H1 (cell line): ENCODE results near the gene SCAMP2. TPM values are rescaled to one million over a fixed set of nuclear protein-coding genes. Genes with fewer than 3 reads are reported as not detected.
A peak's percentile ranks its signal among the peaks of the same experiment; 100 is the strongest.

Experiments used
- CHD7 ChIP-seq: fragments of 300-600 bp; sonication (generic); IDR thresholded peaks from 2 replicates; pipeline ENCODE4 v1.7.1; 2012; ENCODE audit warnings: low read length, moderate library complexity, mild to moderate bottlenecking, inconsistent platforms; ENCODE audit not compliant: insufficient replicate concordance
- HDAC2 ChIP-seq, 2 experiments: fragments of 300-600 bp in 1 of 2; sonication (generic) in 1 of 2; IDR thresholded peaks; 2 replicates each; pipeline ENCODE4 v1.6.1; 2011 to 2012; ENCODE audit warnings: low read depth in 2 of 2, low read length in 2 of 2, mild to moderate bottlenecking in 2 of 2, moderate library complexity in 2 of 2, borderline replicate concordance in 1 of 2, inconsistent platforms in 1 of 2
- KDM4A ChIP-seq: IDR thresholded peaks from one replicate; pipeline ENCODE4 v1.7.1; 2012; ENCODE audit warnings: low read depth, mild to moderate bottlenecking, moderate library complexity, low read length, inconsistent platforms; ENCODE audit not compliant: severe bottlenecking
- POLR2A ChIP-seq, 2 experiments: IDR thresholded peaks; 1 replicate in 1 of 2; 2 replicates in 1 of 2; pipeline ENCODE4 v1.6.1; 2011; ENCODE audit warnings: low read depth in 2 of 2, low read length in 2 of 2, mild to moderate bottlenecking in 2 of 2; ENCODE audit errors: control extremely low read depth in 1 of 2
- RAD21 ChIP-seq, 2 experiments: IDR thresholded peaks in 1 of 2; conservative IDR thresholded peaks in 1 of 2; 2 replicates each; pipeline ENCODE4 v1.6.1; 2011; ENCODE audit warnings: low read depth in 2 of 2, low read length in 2 of 2, improper control_type of control experiment in 1 of 2, inconsistent platforms in 1 of 2, mild to moderate bottlenecking in 1 of 2, moderate library complexity in 1 of 2
- RBBP5 ChIP-seq: IDR thresholded peaks from 2 replicates; pipeline ENCODE4 v1.7.1; 2012; ENCODE audit warnings: low read depth, mild to moderate bottlenecking, inconsistent platforms, low read length, moderate library complexity, borderline replicate concordance
- SP1 ChIP-seq: IDR thresholded peaks from 2 replicates; pipeline ENCODE4 v1.6.1; 2011; ENCODE audit warnings: low read depth, low read length
- TAF1 ChIP-seq: IDR thresholded peaks from 2 replicates; pipeline ENCODE4 v1.6.1; 2011; ENCODE audit warnings: mild to moderate bottlenecking, low read depth, low read length
- polyA plus RNA-seq, 7 experiments: library from polyadenylated mRNA; depleted of rRNA in 3 of 7; stranded (reverse) in 5 of 7; unstranded in 2 of 7; fragments of >200 nt in 5 of 7; fragments of 200-250 nt in 2 of 7; gene quantifications; 1 replicate in 5 of 7; 2 replicates in 1 of 7; 4 replicates in 1 of 7; pipeline versions ENCODE4 v1.2.1 to v1.2.3, GENCODE V29; 2011 to 2013; ENCODE audit warnings: missing spikeins in 2 of 7, mixed read lengths in 2 of 7
- total RNA-seq: library from RNA; stranded (reverse); fragmentation: NEBNext Ultra II Directional; extraction: Animal tissue kit (Norgen Biotek cat#: 25700); gene quantifications from 2 replicates; pipeline ENCODE4 v1.2.1, GENCODE V29; 2021

The SCAMP2 gene
- total and polyA plus RNA-seq, 2 of the 8 experiments (the other 6 are each of a cell fraction or from before 2014, with no cell fraction given), result 41.7 to 131 TPM

GRCh38 chr15:74842581-74843444 lies 30.4 kb downstream of the SCAMP2 start, which contains the start of gene ULK3 (continued):
- TF ChIP-seq KDM4A (peak; percentile 87), HDAC2 (IDR thresholded peaks at IDR 0.05; ENCODE audit: borderline replicate concordance in 1 of 2, low read depth in 2 of 2, low read length in 2 of 2) (0 out of 4 replicates have a peak, but pooled peaks of 1 of the 2 experiments have one; percentile 66), SP1 (peak; percentile 42; the same call in 1 of the 2 replicates), RBBP5 (no peak), TAF1 (peak; percentile 80), POLR2A (IDR thresholded peaks at IDR 0.05; ENCODE audit: control extremely low read depth in 1 of 2, low read depth in 2 of 2, low read length in 2 of 2) (peak in 1 of 2 experiments; percentile 54; a peak in 2 of 3 replicates), CHD7 (no peak), RAD21 (IDR thresholded peaks at IDR 0.05 in 1 of 2, conservative IDR thresholded peaks at IDR 0.05 in 1 of 2; ENCODE audit: low read depth in 2 of 2, low read length in 2 of 2) (peak in 1 of 2 experiments; percentile 35; a peak in 1 of 4 replicates)
